Stimulated activated CD4-positive, alpha-beta T cell treated with anti-CD3 and anti-CD28 coated beads, Interleukin-1b, Interleukin-23, amount 100 ng/mL, for 24 hours (primary cell): Measurements from ENCODE around the gene ELOVL5.

Experiments used
- DNase-seq, 4 experiments: peaks; one replicate each; pipeline ENCODE4 v3.0.0-alpha.2; 2020; ENCODE audit warnings: low read depth in 4 of 4, low spot score in 1 of 4

ELOVL5 gene

DNA sequence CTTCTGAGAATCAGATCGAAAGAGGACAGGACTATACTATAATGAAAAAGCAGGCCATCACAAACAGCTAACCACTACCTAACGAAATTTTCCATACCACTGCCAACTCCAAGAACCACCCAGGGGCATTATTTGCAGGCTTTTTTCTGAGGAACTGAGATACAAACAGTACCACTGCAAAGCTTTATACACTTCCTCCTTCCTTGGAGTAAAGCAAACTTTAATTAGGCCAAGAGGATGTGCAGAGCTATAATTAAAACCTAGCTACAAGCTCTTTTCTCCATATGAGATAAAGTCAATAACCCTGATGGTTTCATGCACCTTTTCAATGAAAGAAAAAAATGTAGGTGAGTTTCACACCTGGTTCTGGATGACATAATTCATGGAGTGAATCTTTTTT, 68.5 kb downstream of the ELOVL5 start:
- DNase-seq: no peak

DNA sequence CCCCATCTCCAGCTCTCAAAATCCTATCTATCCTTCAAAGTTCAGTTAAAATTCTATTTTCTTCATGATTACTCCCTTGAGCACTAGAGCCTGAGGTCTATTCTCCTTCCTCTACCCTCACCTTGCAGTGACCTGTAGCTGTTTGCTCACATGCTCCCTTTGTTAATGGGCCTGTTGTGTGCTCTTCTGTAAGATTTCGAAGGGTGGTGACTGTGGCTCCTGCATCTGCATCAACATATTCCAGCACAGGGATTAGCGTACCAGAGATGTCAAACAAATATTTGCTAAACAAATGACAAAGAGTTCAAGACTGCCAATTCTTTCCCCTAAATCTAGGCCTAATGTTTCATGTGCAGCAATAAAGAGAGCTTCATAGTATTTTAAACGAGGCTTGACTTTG, 69.5 kb downstream of the ELOVL5 start:
- no peak for DNase-seq

DNA sequence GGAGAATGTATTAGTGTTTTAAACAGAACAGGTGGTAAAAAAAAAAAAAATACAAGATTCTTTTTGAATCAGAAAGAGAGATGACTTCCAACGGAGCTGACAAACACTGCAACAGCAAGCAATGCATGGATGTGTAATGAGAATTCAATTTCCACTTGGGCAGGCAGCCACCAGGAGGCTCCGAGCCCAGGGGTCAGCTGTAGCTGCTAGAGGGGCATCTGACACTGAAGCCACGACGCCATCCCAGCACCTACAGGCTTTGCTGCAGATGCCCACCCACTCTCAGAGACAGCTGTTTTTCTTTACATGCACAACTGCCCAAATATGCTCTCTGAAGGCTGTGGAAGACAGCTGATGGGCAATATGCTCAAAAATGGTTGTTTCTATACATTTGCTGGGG, 75.4 kb downstream of the ELOVL5 start:
- DNase-seq: no peak

DNA sequence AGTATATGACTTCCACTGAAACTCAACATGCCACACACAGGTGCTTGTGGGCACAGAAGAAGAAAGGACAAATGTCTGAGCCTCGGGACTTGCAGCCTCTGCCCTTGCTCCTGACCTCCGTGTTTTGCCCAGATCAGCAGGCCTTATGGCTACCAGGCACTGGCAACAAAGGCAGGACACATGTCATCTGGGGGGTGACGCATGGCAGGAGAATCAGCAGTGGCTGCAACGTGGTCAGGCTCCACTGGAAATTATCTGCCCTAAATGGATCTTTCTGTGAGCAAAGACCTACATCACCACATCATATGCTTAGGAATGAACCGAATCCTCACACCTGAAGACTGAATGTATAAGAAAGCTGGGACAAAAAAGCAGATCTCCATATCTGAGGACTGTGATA, 78.9 kb downstream of the ELOVL5 start:
- DNase-seq: no peak

DNA sequence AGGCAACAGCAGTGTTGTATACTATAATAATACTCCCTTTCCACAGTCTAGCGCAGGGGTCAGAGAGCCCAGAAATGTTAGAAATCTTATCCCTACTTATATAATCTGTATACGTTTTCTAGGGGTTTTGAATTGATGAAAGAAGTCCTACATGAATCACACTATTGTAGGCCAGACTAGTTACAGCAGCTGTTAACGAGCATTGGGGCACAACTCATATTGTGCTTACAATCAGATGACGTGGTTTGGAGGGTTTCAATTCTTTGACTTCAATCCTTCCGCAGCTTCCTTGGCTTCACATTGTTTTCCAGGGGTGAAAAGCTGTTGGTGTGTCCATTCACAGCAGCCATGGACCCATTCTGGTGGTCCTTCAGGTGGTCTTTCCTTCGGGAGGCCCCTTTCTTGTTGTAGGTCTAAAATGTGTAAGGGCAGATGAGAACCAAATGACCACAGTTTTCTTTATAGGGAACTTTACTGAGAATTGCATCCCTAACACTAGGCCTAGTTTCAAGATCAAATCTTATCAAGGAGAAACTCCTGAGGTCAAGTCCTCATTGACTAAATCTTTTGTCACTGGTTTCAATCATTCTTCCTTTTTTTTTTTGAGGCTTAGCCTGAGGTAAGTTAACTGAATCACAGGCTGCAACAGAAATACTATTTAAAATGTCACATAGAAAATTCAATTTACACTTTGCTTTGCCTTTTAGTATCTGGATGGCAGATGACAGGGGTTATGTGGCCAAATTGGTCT, 79.7 kb downstream of the ELOVL5 start:
- no peak for DNase-seq

DNA sequence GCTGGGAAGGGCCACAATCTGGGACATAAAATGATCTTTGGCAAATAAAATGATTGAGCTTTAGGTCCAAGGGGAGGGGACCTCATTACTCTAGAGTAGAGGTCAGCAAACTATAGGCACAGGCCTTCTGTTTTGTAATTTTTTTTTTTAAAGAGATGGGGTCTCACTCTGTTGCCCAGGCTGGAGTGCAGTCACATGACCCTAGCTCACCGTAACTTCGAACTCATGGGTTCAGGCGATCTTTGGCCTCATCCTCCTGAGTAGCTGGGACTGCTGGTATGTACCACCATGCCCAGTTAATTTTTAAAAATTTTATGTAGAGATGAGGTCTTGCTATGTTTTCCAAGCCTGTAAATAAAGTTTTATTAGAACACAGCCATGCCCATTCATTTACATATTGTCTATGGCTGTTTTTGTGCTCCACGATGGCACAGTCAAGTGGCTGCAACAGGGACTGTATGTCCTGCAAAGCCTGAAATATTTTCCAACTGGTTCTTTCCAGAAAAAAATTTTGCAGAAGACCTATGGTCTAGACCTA, 82.1 kb downstream of the ELOVL5 start:
- no peak for DNase-seq

DNA sequence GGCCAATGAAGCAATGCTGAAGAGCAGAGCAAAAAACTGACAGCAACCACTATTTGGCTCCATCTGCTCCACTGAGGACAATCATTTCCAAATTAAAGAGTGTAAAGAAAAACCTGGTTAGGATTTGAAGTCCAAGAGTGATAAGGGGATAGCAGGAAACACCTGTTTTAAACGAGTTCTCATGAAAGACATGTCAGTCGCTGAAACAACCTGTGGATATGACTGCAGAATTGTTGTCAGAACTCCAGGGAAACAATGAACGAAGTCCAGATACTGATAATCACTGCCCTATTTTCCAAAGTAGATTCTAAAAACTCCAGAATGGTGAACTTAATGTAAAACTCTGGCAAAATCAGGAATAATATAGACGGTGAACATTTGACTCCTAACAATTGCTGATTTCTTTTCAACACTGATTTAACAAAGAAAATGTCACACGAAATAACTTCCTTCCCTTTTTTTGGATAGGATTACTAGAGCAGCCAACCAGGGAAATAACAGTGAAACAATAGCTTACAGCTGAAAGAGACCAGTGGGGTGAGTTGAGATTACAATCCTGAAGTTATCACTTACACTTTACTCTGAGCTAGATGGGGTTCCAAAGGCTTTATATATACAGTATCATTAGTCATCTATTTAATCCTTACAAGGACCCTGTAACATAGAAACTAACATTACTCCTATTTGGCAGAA, 83.7 kb downstream of the ELOVL5 start:
- DNase-seq: no peak

DNA sequence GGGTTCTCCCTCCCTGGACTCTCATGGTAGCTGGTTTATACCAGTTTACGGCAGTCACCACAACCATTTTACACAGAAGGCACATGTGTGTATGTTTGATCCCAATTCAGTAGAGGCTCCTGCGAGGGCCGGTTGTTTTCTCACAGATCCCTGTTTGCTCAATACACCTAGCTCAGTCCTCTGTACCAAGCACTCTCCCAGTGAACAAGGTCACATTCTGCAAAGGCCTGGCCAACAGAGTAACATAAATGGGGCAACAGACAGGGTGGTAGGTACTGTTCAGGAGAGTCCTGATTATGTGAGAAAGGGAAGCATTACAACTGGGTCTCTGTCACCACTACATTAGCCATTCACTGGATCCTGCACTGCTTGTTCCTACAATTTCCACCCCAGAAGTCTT, 84.4 kb downstream of the ELOVL5 start:
- DNase-seq: no peak

DNA sequence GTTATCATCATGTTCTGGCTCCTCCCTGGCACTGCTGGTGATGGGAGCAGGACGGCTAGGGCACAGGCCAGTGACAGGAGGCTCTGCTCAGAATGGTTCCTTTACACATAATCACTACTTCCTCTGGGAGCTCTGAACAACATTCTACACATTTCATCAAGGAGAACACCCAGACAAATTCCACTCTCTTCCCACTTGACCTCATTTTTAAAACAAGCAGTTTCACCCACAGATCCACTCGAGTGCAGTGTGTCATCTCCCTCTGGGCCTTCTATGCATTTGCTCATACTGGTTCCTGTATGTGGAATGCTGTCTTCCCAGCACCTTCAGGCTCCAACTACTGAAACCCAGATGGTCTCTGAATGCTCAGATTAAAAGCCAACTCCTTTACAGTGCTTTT, 84.8 kb downstream of the ELOVL5 start:
- no peak for DNase-seq

DNA sequence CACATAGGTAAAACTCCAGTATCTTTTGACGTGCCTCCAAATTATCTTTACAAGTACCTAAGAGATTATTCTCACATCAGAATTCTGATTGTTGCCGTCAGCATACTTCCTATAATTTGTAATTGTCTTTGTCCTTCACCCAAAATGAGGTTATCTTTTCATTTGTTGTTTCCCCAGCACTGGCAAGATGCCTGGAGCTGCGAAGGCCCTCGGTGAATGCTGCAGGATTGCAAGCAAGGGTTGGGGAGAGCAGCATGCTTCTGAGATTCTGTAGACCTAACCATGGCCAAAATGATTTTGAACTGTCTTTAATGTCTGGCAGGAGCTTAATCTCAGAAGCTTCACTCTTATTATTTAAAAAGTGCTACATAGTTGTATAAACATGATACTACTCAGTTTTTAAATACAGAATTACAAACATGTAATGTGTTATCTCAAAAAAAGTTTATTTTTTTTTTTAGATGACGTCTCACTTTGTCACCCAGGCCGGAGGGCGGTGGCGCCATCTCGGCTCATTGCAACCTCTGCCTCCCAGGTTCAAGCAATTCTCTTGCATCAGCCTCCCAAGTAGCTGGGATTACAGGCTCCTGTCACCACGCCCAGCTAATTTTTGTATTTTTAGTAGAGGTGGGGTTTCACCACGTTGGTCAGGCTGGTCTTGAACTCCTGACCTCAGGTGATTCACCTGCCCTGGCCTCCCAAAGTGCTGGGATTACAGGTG, 88.7 kb downstream of the ELOVL5 start:
- no peak for DNase-seq

DNA sequence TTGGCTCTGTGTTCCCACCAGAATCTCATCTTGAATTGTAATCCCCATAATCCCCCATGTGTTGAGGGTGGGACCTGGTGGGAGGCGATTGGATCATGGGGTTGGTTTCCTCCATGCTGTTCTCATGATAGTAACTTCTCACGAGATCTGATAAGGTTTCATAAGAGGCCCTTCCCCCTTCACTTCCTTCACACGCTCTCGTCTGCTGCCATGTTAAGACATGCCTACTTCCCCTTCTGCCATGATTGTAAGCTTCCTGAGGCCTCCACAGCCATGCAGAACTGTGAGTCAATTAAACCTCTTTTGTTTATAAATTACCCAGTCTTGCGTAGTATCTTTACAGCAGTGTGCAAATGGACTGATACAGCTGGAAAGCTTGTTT, 90.0 kb downstream of the ELOVL5 start:
- DNase-seq: no peak

DNA sequence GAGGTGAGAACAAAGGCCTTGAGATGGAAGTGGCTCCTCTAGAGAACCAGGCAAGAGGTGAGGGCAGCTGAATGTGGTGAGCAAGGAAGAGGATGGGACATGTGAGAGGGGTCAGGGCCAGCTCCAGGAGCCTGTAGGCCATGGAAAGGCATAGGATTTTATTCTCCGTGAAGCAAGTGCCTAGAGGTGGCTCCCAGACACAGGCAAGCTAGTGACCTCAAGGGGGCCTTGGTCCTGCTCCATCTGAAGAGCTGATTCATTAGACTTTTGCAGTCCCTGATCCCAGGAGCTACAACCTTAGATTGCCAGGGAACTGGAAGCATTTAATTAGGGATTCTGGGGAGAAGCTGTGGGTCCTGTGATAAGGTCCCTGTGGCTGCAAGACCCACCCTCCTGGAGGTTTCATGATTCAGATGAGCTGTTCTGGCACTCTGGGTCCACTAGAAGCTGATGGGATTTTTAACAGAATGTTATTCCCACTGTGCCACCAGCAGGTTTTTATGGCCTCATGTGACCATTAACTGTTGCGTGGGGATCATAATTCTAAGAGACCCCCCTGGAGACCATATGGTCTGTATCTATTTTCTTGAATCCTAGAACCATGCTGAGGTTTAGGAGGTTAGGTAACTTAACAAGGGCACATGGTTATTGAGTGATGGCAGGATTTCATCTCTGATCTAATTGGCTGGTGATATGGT, 90.5 kb downstream of the ELOVL5 start:
- DNase-seq: no peak

DNA sequence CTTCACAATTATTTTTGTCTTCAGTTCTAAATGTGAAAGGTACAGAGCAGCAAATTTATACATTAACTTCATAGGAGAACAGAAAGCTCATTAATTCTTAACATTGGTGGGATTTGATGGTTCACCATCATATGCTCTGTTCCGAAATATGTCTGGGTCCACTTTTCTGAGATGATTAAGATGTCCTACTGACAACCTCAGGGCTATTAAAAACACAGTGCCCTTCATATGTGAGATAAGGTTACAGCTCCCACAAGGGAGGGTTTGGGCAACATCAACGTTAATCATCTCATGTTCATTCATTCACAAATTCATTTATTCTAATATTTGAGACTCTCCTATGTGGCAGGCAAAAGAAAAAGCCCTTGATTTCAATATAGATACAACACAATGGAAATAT, 91.2 kb downstream of the ELOVL5 start:
- DNase-seq: no peak

DNA sequence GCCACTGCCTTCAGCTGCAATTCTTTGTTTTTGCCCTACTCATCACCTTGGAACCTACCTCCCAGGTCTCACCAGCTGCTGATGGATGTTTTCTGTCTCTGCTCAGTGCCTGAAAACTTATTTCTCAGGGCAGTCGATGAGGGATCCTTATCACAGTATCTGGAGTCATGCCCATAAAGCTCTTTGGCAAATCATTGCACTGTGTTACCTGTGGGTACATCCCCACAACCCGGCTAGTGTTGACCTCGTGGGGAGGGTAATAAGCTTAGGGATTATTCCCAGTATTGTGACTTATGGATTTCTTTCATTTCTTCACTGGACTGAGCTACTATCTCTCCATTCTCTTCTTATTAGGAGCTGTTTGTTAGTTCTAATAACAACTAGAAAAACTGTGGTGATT, 91.7 kb downstream of the ELOVL5 start:
- no peak for DNase-seq

DNA sequence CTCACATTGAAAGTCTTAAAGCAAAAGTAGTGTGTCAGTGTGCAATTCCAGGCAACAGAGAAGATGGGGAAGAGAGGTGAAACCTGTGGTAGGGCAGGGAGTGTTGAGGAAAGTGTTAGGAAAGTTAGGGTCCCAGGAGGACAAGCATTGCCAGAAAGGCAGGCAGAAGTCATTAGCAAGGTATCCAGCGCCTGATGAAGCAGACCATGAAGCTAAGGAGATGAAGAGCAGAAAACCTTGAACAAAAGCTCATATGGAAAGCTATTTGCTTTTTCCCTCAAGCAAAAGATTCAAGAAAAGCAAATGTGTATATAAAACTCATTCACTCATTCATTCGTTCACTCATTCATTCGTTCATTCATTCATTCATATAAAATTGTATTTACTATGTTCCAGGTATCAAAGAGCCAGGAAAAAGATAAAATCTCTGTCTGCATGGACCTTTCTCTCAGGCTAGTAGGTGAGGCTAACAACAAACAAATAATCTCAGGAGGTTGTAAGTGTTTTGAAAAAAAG, 96.5 kb downstream of the ELOVL5 start:
- DNase-seq: no peak

DNA sequence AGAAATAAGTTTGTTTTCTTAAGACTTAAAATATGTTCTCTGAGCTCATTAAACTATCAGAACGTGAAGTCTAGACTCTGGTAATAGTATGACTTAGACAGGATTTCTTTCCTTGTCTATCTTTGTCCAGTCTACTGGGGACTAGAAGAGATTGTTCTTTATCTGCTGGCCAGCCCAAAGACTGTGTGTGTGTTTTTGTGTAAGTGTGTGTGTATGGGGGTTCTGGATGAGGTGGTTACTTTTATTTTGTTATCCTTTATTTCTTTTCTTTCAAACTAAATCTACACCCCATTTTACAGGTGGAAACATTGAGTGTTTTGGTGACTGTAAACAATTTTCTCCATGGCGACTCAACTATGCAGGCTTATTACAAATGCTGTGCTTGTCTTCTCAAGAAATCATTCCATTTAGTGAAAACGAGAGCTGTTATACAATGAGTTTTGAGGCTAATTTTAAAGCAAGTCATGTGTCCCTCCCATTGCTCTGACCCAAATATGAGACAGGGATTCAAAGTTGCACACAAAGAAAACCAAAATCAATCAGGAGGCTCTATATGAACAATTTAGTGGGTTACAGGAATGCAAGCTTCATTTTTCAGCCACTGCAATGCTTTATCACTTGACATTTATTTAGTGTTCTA, 97.6 kb downstream of the ELOVL5 start:
- no peak for DNase-seq

DNA sequence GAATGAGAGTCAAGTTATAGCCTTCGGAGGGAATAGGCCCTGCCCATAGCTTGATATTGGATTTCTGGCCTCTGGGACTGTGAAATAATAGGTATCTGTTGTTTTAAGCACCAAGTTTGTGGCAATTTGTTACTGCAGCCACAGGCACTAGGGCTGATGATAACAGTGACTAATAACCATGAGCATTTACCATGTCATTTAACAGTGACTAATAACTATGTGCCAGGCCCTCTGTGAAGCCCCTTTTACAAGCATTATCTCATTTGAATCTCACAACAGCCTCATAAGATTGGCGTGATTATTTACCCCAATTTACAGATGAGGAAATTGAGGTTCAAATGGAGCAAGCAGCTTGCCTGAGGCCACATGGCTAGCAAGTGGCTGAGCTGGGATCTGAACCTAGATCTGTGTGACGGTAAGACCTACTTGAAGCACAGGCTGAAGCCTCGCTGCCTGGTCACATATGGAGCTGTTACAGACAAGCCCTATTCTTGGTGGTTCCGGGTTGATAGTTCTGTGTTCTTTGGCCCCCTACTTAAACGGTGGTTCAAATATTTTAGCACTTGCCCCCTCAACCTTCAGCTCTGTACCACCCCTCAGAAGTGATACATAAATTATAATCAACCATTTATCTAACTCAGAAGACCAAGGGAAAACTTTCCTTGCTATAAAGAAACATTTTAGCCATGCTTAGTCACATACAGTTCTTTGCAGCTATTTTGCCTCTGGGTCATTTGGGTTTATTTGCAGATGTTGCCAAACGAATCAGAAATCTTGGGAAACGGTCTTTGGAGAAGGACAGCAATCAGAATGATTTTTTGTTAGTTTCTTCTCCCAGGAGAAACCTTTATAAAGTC, 98.3 kb downstream of the ELOVL5 start:
- no peak for DNase-seq

DNA sequence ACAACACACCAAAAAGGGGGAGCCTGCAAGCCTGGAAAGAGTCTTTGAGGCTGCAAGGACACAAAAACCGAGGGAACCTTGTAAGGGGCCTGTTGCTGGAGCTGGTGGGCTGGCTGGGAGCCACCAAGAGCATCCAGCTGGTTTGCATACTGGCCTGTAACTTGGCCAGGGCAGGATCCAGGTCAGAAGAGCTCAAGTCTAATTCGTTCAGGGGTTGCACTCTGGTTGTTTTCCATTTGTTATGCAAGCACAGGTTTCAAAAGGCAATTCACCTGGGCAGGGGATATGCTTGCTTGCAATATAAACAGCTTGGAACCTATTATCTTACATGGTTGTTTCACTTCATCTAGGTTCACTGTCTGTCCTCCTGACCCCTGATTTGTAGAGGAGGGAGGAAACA, 101.8 kb downstream of the ELOVL5 start:
- no peak for DNase-seq

DNA sequence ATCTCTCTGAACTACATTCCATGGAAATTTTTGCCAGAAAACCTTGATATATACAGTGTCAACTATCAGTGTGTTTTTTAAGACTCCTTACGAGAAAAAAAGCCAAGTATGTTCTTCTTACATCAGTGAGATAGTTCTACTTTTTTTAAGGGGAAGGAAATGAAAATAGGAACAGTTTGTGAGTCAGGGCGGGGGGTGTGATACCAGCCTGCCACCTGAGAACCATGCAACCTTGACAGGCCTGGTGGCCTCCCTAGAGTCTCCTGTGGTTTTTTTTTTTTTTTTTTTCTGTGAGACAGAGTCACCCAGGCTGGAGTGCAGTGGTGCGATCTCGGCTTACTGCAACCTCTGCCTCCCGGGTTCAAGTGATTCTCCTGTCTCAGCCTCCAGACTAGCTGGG, 103.8 kb downstream of the ELOVL5 start:
- no peak for DNase-seq

DNA sequence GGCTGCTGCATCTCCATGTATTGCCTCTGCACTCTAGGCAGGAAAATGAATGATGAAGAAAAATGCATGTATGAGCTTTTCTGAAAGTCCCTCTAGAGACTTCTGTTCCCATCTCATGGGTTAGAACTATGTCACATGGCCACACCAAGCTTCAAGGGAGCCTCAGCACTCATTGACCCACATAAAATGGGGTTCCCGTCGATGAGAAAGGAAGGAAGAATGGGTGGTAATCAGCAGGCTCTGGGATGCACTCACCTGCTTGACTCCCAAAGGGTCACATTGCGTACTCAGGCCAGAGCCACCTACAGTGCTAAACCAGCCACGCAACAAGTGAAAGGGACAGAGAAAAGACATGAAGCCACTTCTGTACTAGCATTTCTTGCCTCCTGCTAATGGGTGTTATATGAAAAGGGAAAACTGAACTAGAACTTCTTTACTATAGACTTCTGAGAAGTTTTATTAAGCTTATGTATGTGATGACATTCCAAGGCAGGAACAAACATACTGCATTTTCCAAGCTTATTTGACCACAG, 104.3 kb downstream of the ELOVL5 start:
- no peak for DNase-seq
